ENCODE results near the gene SLC12A1. TPM values are rescaled to one million over a fixed set of nuclear protein-coding genes. Genes with fewer than 3 reads are reported as not detected.

The SLC12A1 gene
- polyA plus RNA-seq, 3 donors, result not detected

GRCh38 chr15:48306639-48307038, 100.5 kb downstream of the SLC12A1 start:
- Mint-ChIP-seq H3K27ac (no peak overlapping the region), H3K36me3 (no peaks in the 10 kb centered on the region), H3K27me3 (ENCODE audit: low read depth in 3 of 3) (peaks cover 0 to 2% (median 0%) of the 10 kb centered on the region in 3 donors), H3K4me1 (peaks cover 6% of the 10 kb centered on the region), H3K9me3 (peaks cover 0 to 3% (median 0%) of the 10 kb centered on the region in 7 donors), H3K4me3 (no peak overlapping the region)
- no peak for DNase-seq
- H4K20me1 ChIP-seq (ENCODE audit: insufficient read depth, low read length), result no peaks in the 10 kb centered on the region
- H3K4me2 ChIP-seq (replicated peaks; ENCODE audit: extremely low read depth, low read length, poor library complexity, severe bottlenecking), result no peak overlapping the region
- H3K4me3 ChIP-seq (replicated peaks in 1 of 3; ENCODE audit: low read depth in 2 of 3, low read length in 3 of 3), result no peak overlapping the region
- H3K27ac ChIP-seq (ENCODE audit: low read depth in 1 of 2, low read length in 2 of 2), result no peak overlapping the region
- H3K27me3 ChIP-seq (ENCODE audit: control insufficient read depth in 2 of 2, insufficient read depth in 2 of 2, low read length in 2 of 2), result no peaks in the 10 kb centered on the region
- intact Hi-C loops (cut with micrococcal nuclease), result no loop called here
- no peaks in the 10 kb centered on the region for H3K79me2 ChIP-seq (ENCODE audit: insufficient read depth, low read length)
- peaks cover 0 to under 1% of the 10 kb centered on the region in 2 donors for H3K4me1 ChIP-seq (ENCODE audit: control insufficient read depth in 1 of 2, insufficient read depth in 2 of 2, low read length in 2 of 2)
- H2AFZ ChIP-seq (ENCODE audit: insufficient read depth, low read depth, low read length, poor library complexity, severe bottlenecking), result no peak overlapping the region
- TF ChIP-seq, protein P1, sequence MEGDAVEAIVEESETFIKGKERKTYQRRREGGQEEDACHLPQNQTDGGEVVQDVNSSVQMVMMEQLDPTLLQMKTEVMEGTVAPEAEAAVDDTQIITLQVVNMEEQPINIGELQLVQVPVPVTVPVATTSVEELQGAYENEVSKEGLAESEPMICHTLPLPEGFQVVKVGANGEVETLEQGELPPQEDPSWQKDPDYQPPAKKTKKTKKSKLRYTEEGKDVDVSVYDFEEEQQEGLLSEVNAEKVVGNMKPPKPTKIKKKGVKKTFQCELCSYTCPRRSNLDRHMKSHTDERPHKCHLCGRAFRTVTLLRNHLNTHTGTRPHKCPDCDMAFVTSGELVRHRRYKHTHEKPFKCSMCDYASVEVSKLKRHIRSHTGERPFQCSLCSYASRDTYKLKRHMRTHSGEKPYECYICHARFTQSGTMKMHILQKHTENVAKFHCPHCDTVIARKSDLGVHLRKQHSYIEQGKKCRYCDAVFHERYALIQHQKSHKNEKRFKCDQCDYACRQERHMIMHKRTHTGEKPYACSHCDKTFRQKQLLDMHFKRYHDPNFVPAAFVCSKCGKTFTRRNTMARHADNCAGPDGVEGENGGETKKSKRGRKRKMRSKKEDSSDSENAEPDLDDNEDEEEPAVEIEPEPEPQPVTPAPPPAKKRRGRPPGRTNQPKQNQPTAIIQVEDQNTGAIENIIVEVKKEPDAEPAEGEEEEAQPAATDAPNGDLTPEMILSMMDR (IDR thresholded peaks at IDR 0.05), result no peak
- no peak overlapping the region for H3K9ac ChIP-seq (ENCODE audit: insufficient read depth, low read length, poor library complexity, severe bottlenecking)
- WGBS (ENCODE audit: insufficient coverage), result 100% methylated on average over 1 of the region's 1 CpG
- H3K36me3 ChIP-seq (replicated peaks in 1 of 2; ENCODE audit: control insufficient read depth in 1 of 2, insufficient read depth in 2 of 2, low read length in 2 of 2), result no peaks in the 10 kb centered on the region
- H3K9me3 ChIP-seq (replicated peaks in 1 of 2; ENCODE audit: control insufficient read depth in 1 of 2, insufficient read depth in 1 of 2, low read length in 2 of 2), result no peaks in the 10 kb centered on the region

- DNase-seq, result no peak
- no peak overlapping the region for H3K4me3 ChIP-seq (replicated peaks in 1 of 3; ENCODE audit: low read depth in 2 of 3, low read length in 3 of 3)
- no peaks in the 10 kb centered on the region for H4K20me1 ChIP-seq (ENCODE audit: insufficient read depth, low read length)
- H3K9ac ChIP-seq (ENCODE audit: insufficient read depth, low read length, poor library complexity, severe bottlenecking), result no peak overlapping the region
- H3K36me3 Mint-ChIP-seq, result no peaks in the 10 kb centered on the region
- H3K4me2 ChIP-seq (replicated peaks; ENCODE audit: extremely low read depth, low read length, poor library complexity, severe bottlenecking), result no peak overlapping the region
- H3K9me3 Mint-ChIP-seq, result peaks cover 0 to 3% (median 0%) of the 10 kb centered on the region in 7 donors
- H3K4me1 Mint-ChIP-seq, result peaks cover 12% of the 10 kb centered on the region
- WGBS (ENCODE audit: insufficient coverage), result 100% methylated on average over 3 of the region's 8 CpGs
- H3K27me3 Mint-ChIP-seq (ENCODE audit: low read depth in 3 of 3), result peaks cover 0 to 2% (median 0%) of the 10 kb centered on the region in 3 donors
- no peak overlapping the region for H3K4me3 Mint-ChIP-seq
- no peaks in the 10 kb centered on the region for H3K36me3 ChIP-seq (replicated peaks in 1 of 2; ENCODE audit: control insufficient read depth in 1 of 2, insufficient read depth in 2 of 2, low read length in 2 of 2)
- H3K79me2 ChIP-seq (ENCODE audit: insufficient read depth, low read length), result no peaks in the 10 kb centered on the region
- TF ChIP-seq, protein P1 (IDR thresholded peaks at IDR 0.05), result no peak
- no peak overlapping the region for H3K27ac ChIP-seq (ENCODE audit: low read depth in 1 of 2, low read length in 2 of 2)
- H3K27ac Mint-ChIP-seq, result no peak overlapping the region
- H3K9me3 ChIP-seq (replicated peaks in 1 of 2; ENCODE audit: control insufficient read depth in 1 of 2, insufficient read depth in 1 of 2, low read length in 2 of 2), result no peaks in the 10 kb centered on the region
- intact Hi-C loops (cut with micrococcal nuclease), result no loop called here
- H3K27me3 ChIP-seq (ENCODE audit: control insufficient read depth in 2 of 2, insufficient read depth in 2 of 2, low read length in 2 of 2), result no peaks in the 10 kb centered on the region
- peaks cover 6 to 10% of the 10 kb centered on the region in 2 donors for H3K4me1 ChIP-seq (ENCODE audit: control insufficient read depth in 1 of 2, insufficient read depth in 2 of 2, low read length in 2 of 2)
- no peak overlapping the region for H2AFZ ChIP-seq (ENCODE audit: insufficient read depth, low read depth, low read length, poor library complexity, severe bottlenecking)
Measured at GRCh38 chr15:48307586-48307985, 101.5 kb downstream of the SLC12A1 start.

All from CD14-positive monocyte (primary cell).